IMR-90 (cell line): Measurements from ENCODE around the gene SBF2. TPM values are rescaled to one million over a fixed set of nuclear protein-coding genes. Genes with fewer than 3 reads are reported as not detected.
A peak's percentile ranks its signal among the peaks of the same experiment; 100 is the strongest.

Experiments used
- ATAC-seq: fragments of 200-7000 bp; cut with Tn5 transposase; 2 replicates; pipeline ENCODE4 v1.9.1; 2020; ENCODE audit warnings: low read depth, mild to moderate bottlenecking, moderate library complexity
- BruUV-seq: library from RNA; stranded (reverse); fragments of 400-500 nt; replicated peaks from 2 replicates; lab custom pipeline; 2021; lab: Mats Ljungman, UMichigan
- CTCF ChIA-PET: fragments of 300-600 bp; formaldehyde crosslinking; extraction: SDS; loops from one replicate; lab custom pipeline; 2021; ENCODE audit warnings: antibody characterized with exemption; lab: Yijun Ruan, JAX
- POLR2A ChIA-PET: fragments of 300-600 bp; sonication (Branson Sonifier 250); formaldehyde crosslinking; loops from one replicate; lab custom pipeline; 2022; ENCODE audit warnings: antibody characterized with exemption; ENCODE audit not compliant: unreplicated experiment; lab: Charles Lee
- DNase-seq: peaks from one replicate; pipeline ENCODE4 v3.0.0; 2013
- H2AFZ ChIP-seq: replicated peaks from 2 replicates; pipeline ENCODE3; 2013; ENCODE audit warnings: low read length, mild to moderate bottlenecking; ENCODE audit not compliant: poor library complexity
- H2AK5ac ChIP-seq: 2 replicates; pipeline ENCODE4 v1.6.1; 2013; ENCODE audit warnings: low read depth, low read length, inconsistent platforms
- H2AK9ac ChIP-seq: replicated peaks from 2 replicates; pipeline ENCODE3; 2013; ENCODE audit warnings: mild to moderate bottlenecking, low read depth, low read length, moderate library complexity; ENCODE audit not compliant: poor library complexity
- H2BK120ac ChIP-seq: 2 replicates; pipeline ENCODE4 v1.6.1; 2013; ENCODE audit warnings: low read depth, low read length, inconsistent platforms
- H2BK15ac ChIP-seq: 3 replicates; pipeline ENCODE4 v1.6.1; 2013; ENCODE audit warnings: low read depth, low read length, inconsistent platforms
- H2BK20ac ChIP-seq: 2 replicates; pipeline ENCODE4 v1.6.1; 2013; ENCODE audit warnings: low read depth, mild to moderate bottlenecking, inconsistent platforms, low read length, moderate library complexity
- H2BK5ac ChIP-seq: 2 replicates; pipeline ENCODE4 v1.6.1; 2013; ENCODE audit warnings: mild to moderate bottlenecking, low read depth, low read length, inconsistent platforms; ENCODE audit not compliant: poor library complexity, severe bottlenecking
- H3K14ac ChIP-seq: replicated peaks from 2 replicates; pipeline ENCODE4 v1.6.1; 2013; ENCODE audit warnings: low read depth, low read length, inconsistent platforms
- H3K18ac ChIP-seq: 2 replicates; pipeline ENCODE4 v1.6.1; 2013; ENCODE audit warnings: low read depth, low read length, control low read depth
- H3K23ac ChIP-seq: 2 replicates; pipeline ENCODE4 v1.6.1; 2013; ENCODE audit warnings: low read depth, low read length, inconsistent platforms
- H3K27ac ChIP-seq: 2 replicates; pipeline ENCODE4 v1.5.1; 2013; ENCODE audit warnings: mild to moderate bottlenecking, control low read depth, low read length; ENCODE audit not compliant: insufficient read depth
- H3K27me3 ChIP-seq: 2 replicates; pipeline ENCODE4 v1.6.1; 2013; ENCODE audit warnings: low read length; ENCODE audit not compliant: control insufficient read depth, insufficient read depth
- H3K36me3 ChIP-seq: 2 replicates; pipeline ENCODE4 v1.6.1; 2013; ENCODE audit warnings: low read length, mixed read lengths; ENCODE audit not compliant: control insufficient read depth, insufficient read depth
- H3K4ac ChIP-seq: 2 replicates; pipeline ENCODE4 v1.6.1; 2013; ENCODE audit warnings: low read depth, low read length, inconsistent platforms
- H3K4me1 ChIP-seq: 2 replicates; pipeline ENCODE4 v1.6.1; 2013; ENCODE audit warnings: low read length, mixed read lengths; ENCODE audit not compliant: control insufficient read depth, insufficient read depth
- H3K4me2 ChIP-seq: 2 replicates; pipeline ENCODE4 v1.6.1; 2013; ENCODE audit warnings: low read depth, mild to moderate bottlenecking, control low read depth, low read length, moderate library complexity
- H3K4me3 ChIP-seq: 2 replicates; pipeline ENCODE4 v1.5.1; 2013; ENCODE audit warnings: low read depth, mild to moderate bottlenecking, control low read depth, low read length, moderate library complexity; ENCODE audit not compliant: insufficient read depth
- H3K56ac ChIP-seq: 2 replicates; pipeline ENCODE4 v1.6.1; 2013; ENCODE audit warnings: low read length, inconsistent platforms; ENCODE audit not compliant: insufficient read depth; ENCODE audit errors: extremely low read depth
- H3K79me1 ChIP-seq, 2 experiments: 2 replicates each; pipeline ENCODE4 v1.6.1; 2013; ENCODE audit warnings: low read length in 2 of 2, inconsistent platforms in 1 of 2, low read depth in 1 of 2
- H3K9ac ChIP-seq: 2 replicates; pipeline ENCODE4 v1.6.1; 2013; ENCODE audit warnings: low read depth, low read length, control low read depth
- H3K9me1 ChIP-seq: 2 replicates; pipeline ENCODE4 v1.6.1; 2013; ENCODE audit warnings: low read length, inconsistent platforms; ENCODE audit not compliant: insufficient read depth
- H3K9me3 ChIP-seq: 2 replicates; pipeline ENCODE4 v1.6.1; 2013; ENCODE audit warnings: low read length; ENCODE audit not compliant: control insufficient read depth, insufficient read depth
- H4K20me1 ChIP-seq: 2 replicates; pipeline ENCODE4 v1.6.1; 2013; ENCODE audit warnings: low read length, inconsistent platforms; ENCODE audit not compliant: insufficient read depth
- H4K5ac ChIP-seq: 2 replicates; pipeline ENCODE4 v1.6.1; 2013; ENCODE audit warnings: mild to moderate bottlenecking, low read depth, low read length, control low read depth
- H4K8ac ChIP-seq, 2 experiments: 2 replicates each; pipeline ENCODE4 v1.6.1; 2013; ENCODE audit warnings: low read depth in 2 of 2, low read length in 2 of 2, control low read depth in 1 of 2, inconsistent platforms in 1 of 2
- H4K91ac ChIP-seq: 2 replicates; pipeline ENCODE4 v1.6.1; 2013; ENCODE audit warnings: low read depth, low read length, inconsistent platforms; ENCODE audit not compliant: insufficient read depth
- CHD1 ChIP-seq: IDR thresholded peaks from 2 replicates; pipeline ENCODE4 v1.6.1; 2012; ENCODE audit warnings: low read depth, low read length, improper control_type of control experiment
- MAZ ChIP-seq: IDR thresholded peaks from 2 replicates; pipeline ENCODE4 v1.6.1; 2012; ENCODE audit warnings: low read depth, mild to moderate bottlenecking, low read length, improper control_type of control experiment, moderate library complexity, borderline replicate concordance
- RCOR1 ChIP-seq: IDR thresholded peaks from 2 replicates; pipeline ENCODE4 v1.6.1; 2012; ENCODE audit warnings: mild to moderate bottlenecking, low read length, improper control_type of control experiment; ENCODE audit not compliant: insufficient replicate concordance
- WGBS, 2 experiments: methylation state at CpG; one replicate each; pipeline versions ENCODE4 v1.1.5 to v1.1.7; 2013; ENCODE audit warnings: missing lambda C conversion rate in 2 of 2; ENCODE audit not compliant: insufficient read length in 1 of 2; ENCODE audit errors: extremely low coverage in 2 of 2; 5-methylcytosine and 5-hydroxymethylcytosine counted together
- dilution Hi-C: fragments of 300-500 bp; cut with HindIII; formaldehyde crosslinking; loops from one replicate; pipeline ENCODE4 v1.14.3; 2018; ENCODE audit warnings: low sequenced_read_pairs; ENCODE audit not compliant: unreplicated experiment
- in situ Hi-C: fragments of 300-500 bp; cut with MboI; formaldehyde crosslinking; loops from 3 replicates; pipeline ENCODE4 v1.14.3; 2019; ENCODE audit warnings: low sequenced_read_pairs, inconsistent platforms, mixed read lengths
- intact Hi-C: fragments of 100-400 bp; cut with micrococcal nuclease; formaldehyde crosslinking; loops from 2 replicates; pipeline ENCODE4 v1.10.0; 2022
- polyA plus RNA-seq, 3 experiments: library from polyadenylated mRNA; depleted of rRNA; stranded (reverse); fragments of >200 nt; gene quantifications; 2 replicates each; pipeline ENCODE4 v1.2.3, GENCODE V29; 2012; ENCODE audit warnings: low replicate concordance in 1 of 3
- total RNA-seq: library from RNA; depleted of rRNA; stranded (reverse); fragments of >200 nt; gene quantifications from 2 replicates; pipeline ENCODE4 v1.2.3, GENCODE V29; 2012

Gene SBF2
- total and polyA plus RNA-seq, 2 of the 4 experiments (the other 2 are of a cell fraction): 23.8 to 51.8 TPM

- H3K79me1 ChIP-seq: peaks cover 0 to 36% of the 10 kb centered on the region in 2 experiments; a peak in 2 of 4 replicates
- H4K8ac ChIP-seq: peak overlapping the region; percentile 24 to 45; a peak in 3 of 4 replicates
- peak overlapping the region; percentile 92 for H2BK5ac ChIP-seq
- peaks cover 43% of the 10 kb centered on the region for H4K20me1 ChIP-seq
- H3K9me3 ChIP-seq: no peaks in the 10 kb centered on the region
- H3K9ac ChIP-seq: peak overlapping the region; percentile 76
- H3K4me2 ChIP-seq: peak overlapping the region; percentile 62
- H3K36me3 ChIP-seq: peaks cover 22% of the 10 kb centered on the region
- H3K14ac ChIP-seq: peak overlapping the region; percentile 98
- ATAC-seq (no peak), DNase-seq (peak; percentile 32)
- peak overlapping the region; percentile 43 for H3K18ac ChIP-seq
- no peaks in the 10 kb centered on the region for H3K27me3 ChIP-seq
- dilution Hi-C loops (no loop called here), intact Hi-C loops (loop anchor here (2.0 to 10.0 kb wide), 4 partner anchors 191 to 547 kb away; no protein-coding TSS in a partner anchor), in situ Hi-C loops (loop anchor here (10.0 to 25.0 kb wide), 2 partner anchors 331 to 694 kb away; no protein-coding TSS in a partner anchor)
- TF ChIP-seq CHD1 (peak; percentile 87; the same call in 1 of the 2 replicates), RCOR1 (no peak), MAZ (0 out of 2 replicates have a peak, but pooled peaks have one; percentile 9)
- peak overlapping the region; percentile 65 for H3K4me3 ChIP-seq
- peak overlapping the region; percentile 83 for H3K4ac ChIP-seq
- peaks cover 7% of the 10 kb centered on the region for H3K4me1 ChIP-seq
- WGBS, 2 experiments: 0% methylated on average over 19 of the region's 65 CpGs; no CpG with 5 or more reads in 1 of the 2 experiments
- no peak overlapping the region for H2BK15ac ChIP-seq
- H4K91ac ChIP-seq: peak overlapping the region; percentile 34; the same call in 1 of the 2 replicates
- H3K56ac ChIP-seq: peak overlapping the region; percentile 92
- CTCF ChIA-PET: interaction anchor here (2.1 kb wide), 1 partner anchor 548 kb away, joined by 5 read pairs; no protein-coding TSS in a partner anchor
- H2AK5ac ChIP-seq: peak overlapping the region; percentile 25
- peak overlapping the region; percentile 89 for H2AK9ac ChIP-seq
- H2AFZ ChIP-seq: peak overlapping the region; percentile 71
- no peak overlapping the region for H2BK20ac ChIP-seq
- TSS peak; percentile 80 for BruUV-seq
- peak overlapping the region; percentile 98 for H3K23ac ChIP-seq
- peaks cover 4% of the 10 kb centered on the region; the same call in 1 of the 2 replicates for H3K9me1 ChIP-seq
- POLR2A ChIA-PET: interaction anchor here (0.6 to 1.2 kb wide), 10 partner anchors 40 to 546 kb away, joined by 3 to 8 read pairs (median 3); no protein-coding TSS in a partner anchor
- peak overlapping the region; percentile 3; the same call in 1 of the 2 replicates for H4K5ac ChIP-seq
- peak overlapping the region; percentile 29; the same call in 1 of the 2 replicates for H2BK120ac ChIP-seq
- H3K27ac ChIP-seq: peak overlapping the region; percentile 90
Observed at GRCh38 chr11:10305964-10306918, 12.2 kb upstream of the SBF2 start.
